Endothelial cell of umbilical vein (primary cell): Measurements from ENCODE around the gene SVIL.

Source experiments
- EZH2 ChIP-seq: IDR thresholded peaks from 2 replicates; pipeline ENCODE4 v1.6.1; 2012; ENCODE audit warnings: borderline replicate concordance, low read depth, mild to moderate bottlenecking, moderate library complexity, low read length, inconsistent platforms; ENCODE audit not compliant: severe bottlenecking
- MYC ChIP-seq: IDR thresholded peaks from one replicate; pipeline ENCODE4 v1.6.1; 2011; ENCODE audit warnings: mild to moderate bottlenecking, low read depth, low read length
- POLR2A ChIP-seq: IDR thresholded peaks from 2 replicates; pipeline ENCODE4 v1.6.1; 2012; ENCODE audit warnings: low read depth, mild to moderate bottlenecking, control low read depth, low read length
- POLR2AphosphoS5 ChIP-seq: IDR thresholded peaks from 2 replicates; pipeline ENCODE4 v1.6.1; 2012; ENCODE audit warnings: low read depth, mild to moderate bottlenecking, control low read depth, low read length, moderate library complexity; ENCODE audit not compliant: insufficient read depth
- TF ChIP-seq, protein P1 (sequence below), 2 donors: IDR thresholded peaks; 1 replicate in 1 of 2; 2 replicates in 1 of 2; pipeline ENCODE4 v1.5.1; 2011; ENCODE audit warnings: low read length in 2 of 2, mild to moderate bottlenecking in 2 of 2, moderate library complexity in 2 of 2, control low read depth in 1 of 2, inconsistent platforms in 1 of 2, low read depth in 1 of 2; ENCODE audit not compliant: insufficient read depth in 1 of 2; ENCODE audit errors: extremely low read depth in 1 of 2
- TF ChIP-seq, protein P2 (sequence below): IDR thresholded peaks from 2 replicates; pipeline ENCODE4 v1.6.1; 2011; ENCODE audit not compliant: insufficient read depth, insufficient read length

DNA sequence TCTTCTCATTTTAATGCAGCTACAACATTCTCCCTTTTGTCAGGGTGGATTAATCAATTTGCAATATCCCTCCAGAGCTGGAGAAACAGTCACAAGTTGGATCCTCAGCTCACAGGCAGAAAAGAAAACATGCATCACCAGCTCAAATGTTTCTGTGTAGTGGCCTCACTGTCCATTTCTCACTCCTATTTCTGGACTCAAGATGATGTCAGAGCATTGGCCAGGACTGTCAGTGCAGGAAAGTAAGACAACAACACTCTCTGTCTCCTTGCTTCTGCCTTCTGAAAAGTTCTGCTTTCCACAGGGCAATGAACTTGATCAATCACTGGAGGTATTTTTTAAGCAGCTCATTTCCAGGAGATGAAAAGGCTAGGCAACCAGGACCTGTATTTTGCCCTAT, 8.2 kb upstream of the SVIL start:
- TF ChIP-seq, protein P1, sequence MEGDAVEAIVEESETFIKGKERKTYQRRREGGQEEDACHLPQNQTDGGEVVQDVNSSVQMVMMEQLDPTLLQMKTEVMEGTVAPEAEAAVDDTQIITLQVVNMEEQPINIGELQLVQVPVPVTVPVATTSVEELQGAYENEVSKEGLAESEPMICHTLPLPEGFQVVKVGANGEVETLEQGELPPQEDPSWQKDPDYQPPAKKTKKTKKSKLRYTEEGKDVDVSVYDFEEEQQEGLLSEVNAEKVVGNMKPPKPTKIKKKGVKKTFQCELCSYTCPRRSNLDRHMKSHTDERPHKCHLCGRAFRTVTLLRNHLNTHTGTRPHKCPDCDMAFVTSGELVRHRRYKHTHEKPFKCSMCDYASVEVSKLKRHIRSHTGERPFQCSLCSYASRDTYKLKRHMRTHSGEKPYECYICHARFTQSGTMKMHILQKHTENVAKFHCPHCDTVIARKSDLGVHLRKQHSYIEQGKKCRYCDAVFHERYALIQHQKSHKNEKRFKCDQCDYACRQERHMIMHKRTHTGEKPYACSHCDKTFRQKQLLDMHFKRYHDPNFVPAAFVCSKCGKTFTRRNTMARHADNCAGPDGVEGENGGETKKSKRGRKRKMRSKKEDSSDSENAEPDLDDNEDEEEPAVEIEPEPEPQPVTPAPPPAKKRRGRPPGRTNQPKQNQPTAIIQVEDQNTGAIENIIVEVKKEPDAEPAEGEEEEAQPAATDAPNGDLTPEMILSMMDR (IDR thresholded peaks at IDR 0.05; ENCODE audit: extremely low read depth in 1 of 2, insufficient read depth in 1 of 2, low read depth in 1 of 2, low read length in 2 of 2) = no peak
- TF ChIP-seq EZH2 (no peak), POLR2AphosphoS5 (no peak), POLR2A (no peak), MYC (no peak)
- TF ChIP-seq, protein P2, sequence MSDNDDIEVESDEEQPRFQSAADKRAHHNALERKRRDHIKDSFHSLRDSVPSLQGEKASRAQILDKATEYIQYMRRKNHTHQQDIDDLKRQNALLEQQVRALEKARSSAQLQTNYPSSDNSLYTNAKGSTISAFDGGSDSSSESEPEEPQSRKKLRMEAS = no peak
